Nephron progenitor cell (in vitro differentiated cells): Measurements from ENCODE around the gene NRROS.
"Not testable (repeated sequence)": the region's sequence is repeated elsewhere in the genome, so short reads cannot be mapped to it uniquely, and the experiment has no call there.

Experiments
- DNase-seq: peaks from one replicate; pipeline ENCODE4 v3.0.0; 2021
- H3K27ac Mint-ChIP-seq: 2 replicates; pipeline ENCODE4 v1.8.0; 2021; ENCODE audit warnings: mild to moderate bottlenecking, moderate library complexity, mixed read lengths
- H3K27me3 Mint-ChIP-seq: 2 replicates; pipeline ENCODE4 v1.8.0; 2021; ENCODE audit warnings: mild to moderate bottlenecking, low read depth, mixed read lengths; ENCODE audit not compliant: poor library complexity
- H3K36me3 Mint-ChIP-seq: 2 replicates; pipeline ENCODE4 v1.8.0; 2021; ENCODE audit warnings: low read depth, mixed read lengths
- H3K4me1 Mint-ChIP-seq: 2 replicates; pipeline ENCODE4 v1.8.0; 2021; ENCODE audit warnings: mixed read lengths
- H3K4me3 Mint-ChIP-seq: 2 replicates; pipeline ENCODE4 v1.8.0; 2021; ENCODE audit warnings: mild to moderate bottlenecking, moderate library complexity, mixed read lengths
- H3K9me3 Mint-ChIP-seq: 2 replicates; pipeline ENCODE4 v1.8.0; 2021; ENCODE audit warnings: mild to moderate bottlenecking, moderate library complexity, mixed read lengths
- CTCF ChIP-seq: fragments of 200-600 bp; sonication (generic); IDR thresholded peaks from 2 replicates; pipeline ENCODE4 v1.5.0; 2021; ENCODE audit warnings: antibody characterized with exemption

The NRROS gene

GRCh38 chr3:196639483-196640296, at the start of gene NRROS:
Gene NRROS (plus strand): TSS chr3:196639694. CDS start chr3:196654540, 14,846 bp downstream.
- Mint-ChIP-seq H3K27ac (no peak within 1 kb of the TSS), H3K27me3 (peaks cover 25% of the 10 kb centered on the region), H3K36me3 (no peaks in the 10 kb centered on the region), H3K9me3 (no peaks in the 10 kb centered on the region), H3K4me3 (peak within 1 kb of the TSS; percentile 76), H3K4me1 (peaks cover 16% of the 10 kb centered on the region)
- no peak for TF ChIP-seq CTCF
- peak; percentile 50 for DNase-seq

GRCh38 chr3:196590279-196590678, 49.2 kb upstream of the NRROS start:
- Mint-ChIP-seq H3K27ac (no peak overlapping the region), H3K4me1 (peaks cover 9% of the 10 kb centered on the region), H3K9me3 (no peaks in the 10 kb centered on the region), H3K36me3 (peaks cover 8% of the 10 kb centered on the region), H3K4me3 (no peak overlapping the region), H3K27me3 (peaks cover 9% of the 10 kb centered on the region)
- no peak for TF ChIP-seq CTCF
- no peak for DNase-seq

GRCh38 chr3:196596355-196596754, 43.1 kb upstream of the NRROS start:
- no peak overlapping the region for H3K27ac Mint-ChIP-seq
- peaks cover 12% of the 10 kb centered on the region for H3K27me3 Mint-ChIP-seq
- TF ChIP-seq CTCF: no peak
- H3K4me3 Mint-ChIP-seq: no peak overlapping the region
- H3K4me1 Mint-ChIP-seq: peaks cover 13% of the 10 kb centered on the region
- no peaks in the 10 kb centered on the region for H3K9me3 Mint-ChIP-seq
- DNase-seq: no peak
- no peaks in the 10 kb centered on the region for H3K36me3 Mint-ChIP-seq

- not testable (repeated sequence) for DNase-seq, H3K27me3 Mint-ChIP-seq, H3K4me3 Mint-ChIP-seq, H3K9me3 Mint-ChIP-seq, H3K36me3 Mint-ChIP-seq
- Mint-ChIP-seq H3K27ac (peak overlapping the region; percentile 57), H3K4me1 (peaks cover 13% of the 10 kb centered on the region)
Measured at GRCh38 chr3:196597971-196598733, 41.3 kb upstream of the NRROS start.

GRCh38 chr3:196599734-196600128, 39.8 kb upstream of the NRROS start:
- no peak for DNase-seq

More at GRCh38 chr3:196599734-196600128, 39.8 kb upstream of the NRROS start:
- no peak overlapping the region for H3K4me3 Mint-ChIP-seq
- peaks cover 13% of the 10 kb centered on the region for H3K4me1 Mint-ChIP-seq
- peaks cover 12% of the 10 kb centered on the region for H3K27me3 Mint-ChIP-seq
- no peak for TF ChIP-seq CTCF
- no peak overlapping the region for H3K27ac Mint-ChIP-seq
- no peaks in the 10 kb centered on the region for H3K36me3 Mint-ChIP-seq
- H3K9me3 Mint-ChIP-seq: no peaks in the 10 kb centered on the region
